HFFc6 (cell line): ENCODE data around the gene ST13. TPM values are rescaled to one million over a fixed set of nuclear protein-coding genes. Genes with fewer than 3 reads are reported as not detected.

ENCODE experiments used
- DNase-seq: peaks from one replicate; pipeline ENCODE4 v3.0.0-alpha.2; 2018
- H3K27ac Mint-ChIP-seq: 2 replicates; pipeline ENCODE4 v1.8.0; 2020; ENCODE audit warnings: mild to moderate bottlenecking, mixed read lengths
- H3K27me3 Mint-ChIP-seq: 2 replicates; pipeline ENCODE4 v1.8.0; 2021; ENCODE audit warnings: mild to moderate bottlenecking, moderate library complexity, mixed read lengths; ENCODE audit not compliant: insufficient read depth
- H3K36me3 Mint-ChIP-seq: 2 replicates; pipeline ENCODE4 v1.8.0; 2021; ENCODE audit warnings: low read depth, mixed read lengths
- H3K4me1 Mint-ChIP-seq: 2 replicates; pipeline ENCODE4 v1.8.0; 2020; ENCODE audit warnings: low read depth, mixed read lengths
- H3K4me3 Mint-ChIP-seq: 2 replicates; pipeline ENCODE4 v1.8.0; 2020; ENCODE audit warnings: mild to moderate bottlenecking, moderate library complexity, mixed read lengths
- H3K9me3 Mint-ChIP-seq: 2 replicates; pipeline ENCODE4 v1.8.0; 2020; ENCODE audit warnings: mild to moderate bottlenecking, mixed read lengths
- total RNA-seq, 6 experiments: library from RNA; stranded (reverse); fragmentation: NEBNext Ultra II Directional; extraction: Animal tissue kit (Norgen Biotek cat#: 25700); gene quantifications; 2 replicates in 1 of 6; 3 replicates in 5 of 6; pipeline ENCODE4 v1.2.3, GENCODE V29; 2021
- TF ChIP-seq, protein P1 (sequence below): fragments of 200-600 bp; sonication (generic); IDR thresholded peaks from 2 replicates; pipeline ENCODE4 v1.5.0; 2021; ENCODE audit warnings: antibody characterized with exemption, mild to moderate bottlenecking

The ST13 gene
- total RNA-seq, 6 experiments from 2014 or later: 236 to 251 (median 243) TPM

DNA sequence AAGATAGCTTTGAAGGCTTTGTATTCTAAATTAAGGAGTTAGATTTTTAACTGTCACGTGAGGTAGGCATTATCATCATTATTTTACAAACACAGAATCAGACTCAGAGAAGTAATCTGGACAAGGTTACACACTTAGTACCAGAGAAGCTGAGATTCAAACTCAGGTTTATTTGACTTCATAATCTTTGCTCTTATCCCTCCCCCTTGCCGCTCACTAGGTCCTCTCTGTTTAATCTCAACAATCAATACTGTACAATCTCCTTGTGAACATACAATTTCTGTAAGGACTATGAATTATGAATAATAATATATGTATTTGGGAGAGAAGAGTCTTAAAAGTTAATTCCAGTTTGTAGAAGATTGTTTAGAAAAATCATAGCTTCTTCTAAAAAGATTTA lies 10.7 kb upstream of the ST13 start:
- peak overlapping the region; percentile 30; the same call in 1 of the 2 replicates for H3K27ac Mint-ChIP-seq
- no peaks in the 10 kb centered on the region for H3K9me3 Mint-ChIP-seq
- no peaks in the 10 kb centered on the region for H3K36me3 Mint-ChIP-seq
- peaks cover 20% of the 10 kb centered on the region for H3K4me1 Mint-ChIP-seq
- no peaks in the 10 kb centered on the region; the same call in 1 of the 2 replicates for H3K27me3 Mint-ChIP-seq
- DNase-seq: no peak
- TF ChIP-seq, protein P1, sequence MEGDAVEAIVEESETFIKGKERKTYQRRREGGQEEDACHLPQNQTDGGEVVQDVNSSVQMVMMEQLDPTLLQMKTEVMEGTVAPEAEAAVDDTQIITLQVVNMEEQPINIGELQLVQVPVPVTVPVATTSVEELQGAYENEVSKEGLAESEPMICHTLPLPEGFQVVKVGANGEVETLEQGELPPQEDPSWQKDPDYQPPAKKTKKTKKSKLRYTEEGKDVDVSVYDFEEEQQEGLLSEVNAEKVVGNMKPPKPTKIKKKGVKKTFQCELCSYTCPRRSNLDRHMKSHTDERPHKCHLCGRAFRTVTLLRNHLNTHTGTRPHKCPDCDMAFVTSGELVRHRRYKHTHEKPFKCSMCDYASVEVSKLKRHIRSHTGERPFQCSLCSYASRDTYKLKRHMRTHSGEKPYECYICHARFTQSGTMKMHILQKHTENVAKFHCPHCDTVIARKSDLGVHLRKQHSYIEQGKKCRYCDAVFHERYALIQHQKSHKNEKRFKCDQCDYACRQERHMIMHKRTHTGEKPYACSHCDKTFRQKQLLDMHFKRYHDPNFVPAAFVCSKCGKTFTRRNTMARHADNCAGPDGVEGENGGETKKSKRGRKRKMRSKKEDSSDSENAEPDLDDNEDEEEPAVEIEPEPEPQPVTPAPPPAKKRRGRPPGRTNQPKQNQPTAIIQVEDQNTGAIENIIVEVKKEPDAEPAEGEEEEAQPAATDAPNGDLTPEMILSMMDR: no peak
- no peak overlapping the region for H3K4me3 Mint-ChIP-seq

DNA sequence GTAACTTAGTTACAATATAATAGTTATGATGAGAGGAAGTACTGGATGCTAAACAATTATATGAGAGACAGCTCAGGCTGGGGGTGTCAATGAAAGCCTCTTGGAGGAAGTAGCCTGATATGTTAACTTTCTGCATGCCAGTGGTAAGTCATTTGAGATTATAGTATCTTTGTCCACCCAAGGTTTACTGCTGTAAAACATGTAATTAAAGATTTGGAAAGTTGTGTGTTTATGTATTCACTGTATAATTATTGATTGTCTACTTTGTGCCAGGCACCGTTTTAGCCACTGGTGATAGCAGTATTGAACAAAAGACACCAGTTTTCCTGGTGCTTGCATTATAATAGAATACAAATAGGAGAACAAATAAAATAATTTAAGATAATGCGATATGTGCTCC lies 6.1 kb upstream of the ST13 start:
- H3K9me3 Mint-ChIP-seq: no peaks in the 10 kb centered on the region
- no peak for DNase-seq
- peaks cover 19% of the 10 kb centered on the region for H3K36me3 Mint-ChIP-seq
- no peak overlapping the region; the same call in 1 of the 2 replicates for H3K27ac Mint-ChIP-seq
- TF ChIP-seq, protein P1: no peak
- peaks cover 3% of the 10 kb centered on the region for H3K27me3 Mint-ChIP-seq
- H3K4me1 Mint-ChIP-seq: peaks cover 40% of the 10 kb centered on the region
- H3K4me3 Mint-ChIP-seq: no peak overlapping the region

DNA sequence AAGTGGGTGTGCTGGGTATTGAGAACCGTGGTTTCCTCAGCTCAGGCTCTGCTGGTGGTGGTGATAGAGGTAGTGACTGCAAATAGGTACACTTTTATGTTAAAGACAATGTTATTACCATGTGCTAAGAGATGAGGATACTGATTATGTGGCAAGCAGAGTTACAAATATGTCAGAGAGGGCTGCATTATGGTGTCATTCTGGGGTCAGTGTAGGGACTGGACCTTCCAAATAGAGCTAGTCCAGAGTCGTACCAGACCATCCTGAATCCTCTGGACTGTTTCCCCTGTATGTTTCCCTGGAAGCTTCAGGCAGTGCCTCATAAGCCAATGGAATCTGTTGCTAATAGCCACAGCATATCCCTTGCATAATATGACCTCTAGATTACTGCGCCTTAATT lies 5.6 kb upstream of the ST13 start, which contains the start of gene DNAJB7:
Gene DNAJB7, minus strand, starts transcription at position 101 of the 400 bp plus-strand sequence. CDS start 119 bp downstream, outside the sequence.
- TF ChIP-seq, protein P1: no peak
- Mint-ChIP-seq H3K27ac (peak within 1 kb of the TSS; percentile 57), H3K36me3 (peaks cover 24% of the 10 kb centered on the region), H3K4me1 (peaks cover 41% of the 10 kb centered on the region), H3K4me3 (no peak within 1 kb of the TSS; the same call in 1 of the 2 replicates), H3K27me3 (peaks cover 3% of the 10 kb centered on the region), H3K9me3 (no peaks in the 10 kb centered on the region)
- no peak for DNase-seq

DNA sequence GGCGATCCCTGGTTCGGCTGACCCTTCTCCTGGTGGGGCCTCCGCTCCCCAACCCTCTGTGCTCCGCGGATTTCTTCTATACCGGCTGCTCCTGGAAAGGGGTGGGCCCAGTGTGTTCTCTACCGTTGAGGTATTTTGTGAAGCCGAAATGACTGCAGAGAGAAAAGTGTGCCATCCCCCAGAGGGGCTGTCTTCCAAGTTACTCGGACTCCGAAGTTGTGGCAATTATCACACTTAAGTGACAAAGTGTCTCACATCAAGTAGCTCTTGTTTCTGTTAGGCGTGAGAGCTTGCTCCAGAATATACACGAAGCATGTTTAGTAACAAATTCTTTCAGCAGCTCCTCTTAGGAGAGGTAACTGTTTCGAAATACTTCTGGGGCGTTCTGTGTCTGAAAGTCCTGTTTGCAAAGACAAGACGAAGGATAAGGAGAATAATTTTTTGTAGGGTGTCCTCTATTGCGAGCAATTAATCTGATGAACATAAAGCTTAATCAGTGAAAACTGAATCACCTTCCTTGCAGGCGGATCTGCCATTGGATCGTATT lies 943 bp upstream of the ST13 start:
- H3K36me3 Mint-ChIP-seq: peaks cover 28% of the 10 kb centered on the region
- H3K4me1 Mint-ChIP-seq: peaks cover 56% of the 10 kb centered on the region
- peak overlapping the region; percentile 100 for H3K27ac Mint-ChIP-seq
- TF ChIP-seq, protein P1: no peak
- DNase-seq: no peak
- peaks cover 3% of the 10 kb centered on the region; the same call in 1 of the 2 replicates for H3K27me3 Mint-ChIP-seq
- peak overlapping the region; percentile 99 for H3K4me3 Mint-ChIP-seq
- no peaks in the 10 kb centered on the region for H3K9me3 Mint-ChIP-seq

DNA sequence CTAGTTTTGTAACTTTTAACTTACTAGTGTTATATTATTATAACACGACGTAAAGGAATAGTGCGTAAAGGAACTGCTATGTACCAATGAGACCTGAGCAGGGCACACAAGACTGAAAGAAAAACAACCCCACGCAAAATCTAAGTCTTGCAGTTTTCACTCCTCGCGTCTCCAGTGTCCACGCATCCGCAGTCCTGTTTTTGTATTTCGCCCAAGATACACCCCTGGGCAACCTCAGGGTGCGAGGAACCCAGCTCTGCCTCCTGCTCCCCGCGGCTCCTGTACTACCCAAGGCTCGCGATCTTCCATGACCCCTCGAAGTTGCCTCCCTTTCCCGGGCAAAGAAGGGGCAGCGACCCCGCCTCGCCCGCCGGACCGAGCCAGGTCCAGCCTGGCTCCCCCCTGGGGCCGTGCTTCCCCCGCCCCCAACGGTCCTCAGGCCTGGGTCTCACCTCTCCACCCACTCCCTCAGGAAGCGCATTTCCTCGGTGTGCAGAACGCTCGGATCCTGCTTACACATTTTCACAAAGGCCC lies 393 bp downstream of the ST13 start:
- H3K9me3 Mint-ChIP-seq: no peaks in the 10 kb centered on the region
- H3K4me1 Mint-ChIP-seq: peaks cover 54% of the 10 kb centered on the region
- H3K27ac Mint-ChIP-seq: peak overlapping the region; percentile 100
- peaks cover 21% of the 10 kb centered on the region for H3K36me3 Mint-ChIP-seq
- peaks cover 3% of the 10 kb centered on the region; the same call in 1 of the 2 replicates for H3K27me3 Mint-ChIP-seq
- H3K4me3 Mint-ChIP-seq: peak overlapping the region; percentile 99
- TF ChIP-seq, protein P1: no peak
- DNase-seq: no peak
